ENCODE measurements around the gene ITCH.

DNA sequence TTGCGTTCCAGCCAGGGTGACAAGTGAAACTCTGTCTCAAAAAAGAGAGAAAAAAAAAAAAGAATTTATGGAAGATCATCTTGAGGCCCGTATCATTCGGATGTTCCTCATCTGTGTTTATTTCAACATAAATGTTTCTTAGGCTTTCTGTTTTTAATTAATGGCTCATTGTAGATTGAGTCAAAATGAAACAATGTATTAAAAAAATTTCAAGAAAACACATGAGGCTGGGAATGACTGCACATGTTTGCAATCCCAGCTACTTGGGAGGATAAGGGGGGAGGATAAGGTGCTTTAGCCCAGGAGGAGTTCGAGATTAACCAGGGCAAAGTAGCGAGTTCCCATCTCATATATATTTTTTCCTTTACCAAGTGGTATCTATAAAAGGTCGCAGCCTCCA, 47.3 kb downstream of the ITCH start:
- TF ChIP-seq CTCF (IDR thresholded peaks at IDR 0.05; ENCODE audit: poor library complexity, severe bottlenecking) (no peak), MXI1 (conservative IDR thresholded peaks at IDR 0.05; ENCODE audit: poor library complexity, severe bottlenecking) (no peak), EZH2 (IDR thresholded peaks at IDR 0.05; ENCODE audit: borderline replicate concordance, insufficient read depth, low read length, poor library complexity, severe bottlenecking) (no peak), RAD21 (conservative IDR thresholded peaks at IDR 0.05) (no peak), POLR2AphosphoS5 (IDR thresholded peaks at IDR 0.05) (no peak), EP300 (conservative IDR thresholded peaks at IDR 0.05; ENCODE audit: poor library complexity, severe bottlenecking) (no peak), SMC3 (conservative IDR thresholded peaks at IDR 0.05; ENCODE audit: poor library complexity) (no peak)

Data from neural cell (in vitro differentiated cells).